Suprapubic skin (tissue), 4 donors: ENCODE results near the gene ARHGAP42.

Experiments used
- CTCF ChIP-seq, 2 donors: fragments of 200-600 bp in 1 of 2; fragments of 450-650 bp in 1 of 2; sonication (generic) in 1 of 2; IDR thresholded peaks; one replicate each; pipeline ENCODE4 v1.5.1; 2016 to 2019; ENCODE audit warnings: antibody characterized with exemption in 2 of 2, mild to moderate bottlenecking in 1 of 2, moderate library complexity in 1 of 2
- EP300 ChIP-seq: sonication (generic); formaldehyde crosslinking; IDR thresholded peaks from one replicate; pipeline ENCODE4 v1.6.1; 2017; ENCODE audit warnings: antibody characterized with exemption
- POLR2A ChIP-seq, 2 donors: fragments of 450-650 bp; IDR thresholded peaks; one replicate each; pipeline ENCODE4 v1.6.1; 2017; ENCODE audit warnings: antibody characterized with exemption in 2 of 2, mild to moderate bottlenecking in 2 of 2, moderate library complexity in 2 of 2
- POLR2AphosphoS5 ChIP-seq, 3 donors: sonication (generic); formaldehyde crosslinking; IDR thresholded peaks; one replicate each; pipeline ENCODE4 v1.6.1; 2017; ENCODE audit warnings: antibody characterized with exemption in 3 of 3

GRCh38 chr11:101035872-101036271, 348.8 kb downstream of the ARHGAP42 start:
- TF ChIP-seq CTCF (IDR thresholded peaks at IDR 0.05) = no peak
- no peak for TF ChIP-seq POLR2A (IDR thresholded peaks at IDR 0.05)
- no peak for TF ChIP-seq POLR2AphosphoS5 (IDR thresholded peaks at IDR 0.05)
- no peak for TF ChIP-seq EP300
